Dermis microvascular lymphatic vessel endothelial cell (primary cell): ENCODE measurements around the gene PLA2G3. TPM values are rescaled to one million over a fixed set of nuclear protein-coding genes. Genes with fewer than 3 reads are reported as not detected.

ENCODE experiments used
- DNase-seq, 2 donors: peaks; one replicate each; pipeline versions ENCODE4 v3.0.0 to v3.0.0-alpha.2; 2010; ENCODE audit warnings: low read depth in 2 of 2
- total RNA-seq: library from RNA; depleted of rRNA; stranded (reverse); fragments of >200 nt; gene quantifications from 2 replicates; pipeline ENCODE4 v1.2.1, GENCODE V29; 2014

PLA2G3 gene
- total RNA-seq, 1 donor from 2014 or later: under 0.01 TPM

DNA sequence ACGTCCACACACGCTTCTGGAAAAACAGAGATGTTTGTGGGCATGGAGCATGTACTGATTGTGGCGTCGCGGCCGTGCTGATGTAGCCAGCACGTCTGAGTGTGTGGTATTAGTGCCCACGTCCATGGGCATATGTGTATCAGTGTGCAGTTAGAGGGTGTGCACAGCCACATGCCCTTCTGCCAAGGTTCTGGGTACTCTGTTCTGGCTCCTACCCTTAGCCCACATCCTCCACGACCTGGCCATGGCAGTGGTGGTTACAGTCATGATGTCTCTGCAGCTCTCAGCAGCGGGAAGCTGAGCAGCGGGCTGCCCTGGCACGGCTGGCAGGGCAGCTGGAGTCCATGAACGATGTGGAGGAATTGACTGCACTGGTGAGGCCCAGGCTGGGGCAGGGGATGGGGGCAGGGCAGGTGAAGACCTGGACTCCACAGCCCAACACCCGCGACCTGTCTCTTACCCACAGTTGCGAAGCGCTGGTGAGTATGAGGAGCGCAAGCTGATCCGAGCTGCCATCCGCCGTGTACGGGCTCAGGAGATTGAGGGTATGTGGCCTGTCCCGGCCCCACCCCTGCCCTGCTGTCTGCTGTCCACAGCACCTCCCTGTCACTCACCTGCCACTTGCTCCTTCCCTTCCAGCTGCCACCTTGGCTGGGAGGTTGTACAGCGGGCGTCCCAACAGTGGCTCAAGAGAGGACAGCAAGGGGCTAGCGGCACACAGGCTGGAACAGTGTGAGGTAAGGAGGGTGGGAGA is 51.9 kb downstream of the PLA2G3 start:
- no peak for DNase-seq

DNA sequence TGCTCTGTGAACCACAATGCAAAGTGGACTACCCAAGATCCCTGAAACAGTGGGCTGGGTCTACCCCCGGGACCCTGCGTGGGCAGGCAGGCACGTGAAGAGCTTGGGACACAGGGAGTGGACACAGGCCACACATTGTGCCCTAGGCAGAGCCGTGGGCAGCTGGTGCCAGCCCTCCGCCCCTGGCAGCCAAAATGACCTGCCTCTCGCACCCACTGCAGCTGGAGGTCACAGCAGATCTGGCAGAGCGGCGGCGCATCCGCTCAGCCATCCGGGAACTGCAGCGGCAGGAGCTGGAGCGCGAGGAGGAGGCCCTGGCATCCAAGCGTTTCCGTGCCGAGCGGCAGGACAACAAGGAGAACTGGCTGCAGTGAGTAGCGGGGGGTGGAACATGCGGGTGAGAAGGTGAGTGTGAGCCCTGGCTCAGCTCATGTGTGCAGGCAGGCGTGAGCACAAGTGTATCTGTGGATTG is 52.5 kb downstream of the PLA2G3 start:
- no peak for DNase-seq

- DNase-seq: no peak
Observed at GRCh38 chr22:31086703-31087330, 53.5 kb downstream of the PLA2G3 start.

DNA sequence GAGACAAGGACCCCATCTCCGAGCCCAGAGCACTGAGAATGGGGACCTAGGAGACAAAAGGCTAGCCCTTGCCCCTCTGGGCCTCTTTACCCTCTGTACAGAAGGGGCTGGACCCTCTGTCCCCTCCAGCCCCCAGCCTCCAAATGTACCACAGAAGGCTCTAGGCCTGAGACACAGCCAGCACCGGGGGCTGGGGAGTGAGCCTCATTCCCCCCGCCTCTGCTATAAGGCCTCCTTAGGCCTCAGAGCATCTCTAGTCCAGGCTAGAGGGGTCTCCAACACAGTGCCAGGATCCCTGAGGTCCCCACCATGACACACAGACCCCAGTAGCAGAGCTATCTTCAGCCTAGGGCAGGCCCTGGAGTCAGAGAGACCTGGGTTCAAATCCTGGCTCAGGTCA is 54.4 kb downstream of the PLA2G3 start:
- no peak for DNase-seq

DNA sequence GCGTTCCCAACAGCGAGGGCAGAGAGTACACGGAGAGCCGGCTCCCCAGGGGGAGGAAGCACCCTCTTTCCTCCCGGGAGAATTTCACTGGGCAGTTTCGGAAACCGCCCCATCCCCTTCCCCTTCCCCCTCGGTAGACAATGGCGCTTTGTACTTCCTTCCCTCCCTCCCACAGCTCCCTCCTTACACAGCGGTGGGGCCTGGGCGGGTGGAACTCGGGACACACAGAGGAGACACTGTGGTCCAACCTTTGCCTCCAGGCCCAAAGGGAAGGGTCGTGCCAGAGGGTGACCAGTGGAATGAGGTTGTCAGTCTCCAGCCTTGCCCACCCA is 54.8 kb downstream of the PLA2G3 start:
- DNase-seq: peak in 1 of 2 donors; percentile 36

DNA sequence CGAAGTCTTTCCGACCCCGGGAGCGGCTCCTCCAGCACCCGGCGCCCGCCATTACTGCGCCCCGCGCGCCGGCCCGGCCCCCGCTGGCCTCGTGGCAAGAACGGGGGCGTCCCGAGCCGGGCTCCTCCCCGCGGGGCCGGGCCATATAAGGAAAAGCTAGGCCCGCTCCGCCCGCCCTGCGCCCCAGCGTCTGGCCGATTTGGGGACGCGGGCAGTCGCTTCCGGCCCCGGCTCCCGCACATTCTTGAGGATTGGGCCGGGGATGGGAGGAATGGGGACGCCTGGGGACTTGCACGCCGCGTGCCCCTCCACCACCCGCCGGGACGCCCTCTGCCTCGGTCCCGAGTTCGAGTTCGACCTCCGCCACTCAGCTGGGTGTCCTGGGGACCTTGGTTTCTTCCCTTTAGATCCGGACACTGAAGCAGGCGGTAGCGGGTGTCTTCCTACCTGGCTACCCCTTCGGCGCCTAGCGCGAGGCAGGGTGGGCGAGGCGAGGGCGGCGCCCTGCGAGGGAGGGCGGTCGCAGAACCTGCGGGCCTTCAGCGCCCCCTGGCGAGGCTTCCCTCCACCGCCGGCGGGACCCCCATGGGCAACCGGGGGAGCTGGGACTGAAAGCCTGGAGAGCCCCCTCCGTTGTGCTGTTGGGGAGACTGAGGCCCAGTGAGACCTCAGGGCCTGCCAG is 55.4 kb downstream of the PLA2G3 start:
- DNase-seq: peak; percentile 35 to 85

Other genes with a start within 250 kb of the PLA2G3 start
- gene MORC2, start 171.7 kb downstream of the PLA2G3 start, total RNA-seq: 12.6 and 15.8 TPM in 2 replicates
- 32.0 and 48.0 TPM in 2 replicates for gene TUG1, start 171.2 kb downstream of the PLA2G3 start, total RNA-seq
- 133 and 160 TPM in 2 replicates for gene SMTN, start 59.2 kb downstream of the PLA2G3 start, total RNA-seq
- 21.1 and 23.3 TPM in 2 replicates for gene SELENOM, start 32.9 kb downstream of the PLA2G3 start, total RNA-seq
- gene INPP5J, start 17.5 kb downstream of the PLA2G3 start, total RNA-seq: 0.13 and 0.25 TPM in 2 replicates
- gene RNF185, start 19.7 kb upstream of the PLA2G3 start, total RNA-seq: 25.8 and 39.3 TPM in 2 replicates
- gene LIMK2, start 71.8 kb upstream of the PLA2G3 start, total RNA-seq: 75.9 and 78.9 TPM in 2 replicates
- gene PIK3IP1, start 152.0 kb upstream of the PLA2G3 start, total RNA-seq: 18.4 and 31.1 TPM in 2 replicates
- gene PATZ1, start 205.8 kb upstream of the PLA2G3 start, total RNA-seq: 11.3 and 14.4 TPM in 2 replicates